Uterus (tissue), 2 donors: ENCODE measurements around the gene COPE.

Experiments used
- POLR2A ChIP-seq, 2 donors: fragments of 450-650 bp; IDR thresholded peaks; one replicate each; pipeline ENCODE4 v1.6.1; 2016; ENCODE audit warnings: antibody characterized with exemption in 2 of 2, mild to moderate bottlenecking in 1 of 2, moderate library complexity in 1 of 2
- TF ChIP-seq, protein P1 (sequence below), 4 experiments: fragments of 200-600 bp in 2 of 4; fragments of 450-650 bp in 2 of 4; sonication (generic) in 2 of 4; IDR thresholded peaks; one replicate each; pipeline ENCODE4 v1.5.1; 2016 to 2019; ENCODE audit warnings: antibody characterized with exemption in 4 of 4, mild to moderate bottlenecking in 2 of 4, moderate library complexity in 1 of 4

DNA sequence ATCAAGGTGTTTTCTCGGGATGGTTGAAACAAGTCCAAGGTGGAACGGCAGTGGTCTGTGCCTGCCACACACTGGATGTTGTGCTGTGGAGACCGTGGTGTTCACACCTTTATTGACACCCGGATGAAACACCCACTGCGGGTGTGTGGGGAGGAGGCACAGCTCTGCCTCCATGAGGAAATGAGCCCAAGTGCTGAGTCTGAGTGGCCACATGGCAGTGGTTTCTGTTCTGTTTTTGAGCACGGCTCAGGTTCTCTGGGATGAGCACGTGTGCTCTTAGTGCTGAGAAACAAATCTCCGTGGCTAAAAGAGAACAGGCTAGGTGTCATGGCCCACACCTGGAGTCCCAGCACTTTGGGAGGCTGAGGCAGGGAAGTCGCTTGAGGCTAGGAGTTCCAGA lies 58.0 kb downstream of the COPE start:
- TF ChIP-seq, protein P1, sequence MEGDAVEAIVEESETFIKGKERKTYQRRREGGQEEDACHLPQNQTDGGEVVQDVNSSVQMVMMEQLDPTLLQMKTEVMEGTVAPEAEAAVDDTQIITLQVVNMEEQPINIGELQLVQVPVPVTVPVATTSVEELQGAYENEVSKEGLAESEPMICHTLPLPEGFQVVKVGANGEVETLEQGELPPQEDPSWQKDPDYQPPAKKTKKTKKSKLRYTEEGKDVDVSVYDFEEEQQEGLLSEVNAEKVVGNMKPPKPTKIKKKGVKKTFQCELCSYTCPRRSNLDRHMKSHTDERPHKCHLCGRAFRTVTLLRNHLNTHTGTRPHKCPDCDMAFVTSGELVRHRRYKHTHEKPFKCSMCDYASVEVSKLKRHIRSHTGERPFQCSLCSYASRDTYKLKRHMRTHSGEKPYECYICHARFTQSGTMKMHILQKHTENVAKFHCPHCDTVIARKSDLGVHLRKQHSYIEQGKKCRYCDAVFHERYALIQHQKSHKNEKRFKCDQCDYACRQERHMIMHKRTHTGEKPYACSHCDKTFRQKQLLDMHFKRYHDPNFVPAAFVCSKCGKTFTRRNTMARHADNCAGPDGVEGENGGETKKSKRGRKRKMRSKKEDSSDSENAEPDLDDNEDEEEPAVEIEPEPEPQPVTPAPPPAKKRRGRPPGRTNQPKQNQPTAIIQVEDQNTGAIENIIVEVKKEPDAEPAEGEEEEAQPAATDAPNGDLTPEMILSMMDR (IDR thresholded peaks at IDR 0.05): no peak
- TF ChIP-seq POLR2A (IDR thresholded peaks at IDR 0.05): no peak
